Neural progenitor cell (in vitro differentiated cells): ENCODE measurements around the gene PCCA.

Source experiments
- CTCF ChIP-seq: fragments of 200-600 bp; sonication (generic); IDR thresholded peaks from 2 replicates; pipeline ENCODE4 v1.5.1; 2017; ENCODE audit warnings: antibody characterized with exemption, mild to moderate bottlenecking
- EZH2 ChIP-seq: fragments of 200-600 bp; sonication (generic); IDR thresholded peaks from 2 replicates; pipeline ENCODE4 v1.6.1; 2017; ENCODE audit warnings: antibody characterized with exemption, mild to moderate bottlenecking, moderate library complexity
- EZH2phosphoT487 ChIP-seq: fragments of 200-600 bp; sonication (generic); IDR thresholded peaks from 2 replicates; pipeline ENCODE4 v1.6.1; 2017; ENCODE audit warnings: antibody characterized with exemption

- TF ChIP-seq CTCF (no peak), EZH2 (no peak), EZH2phosphoT487 (no peak)
Measured at GRCh38 chr13:100356426-100356825, 267.5 kb downstream of the PCCA start.
